Neural cell (in vitro differentiated cells): ENCODE data around the gene CACNA1H.

Source experiments
- CTCF ChIP-seq: fragments of 450-650 bp; IDR thresholded peaks from 2 replicates; pipeline ENCODE4 v1.5.1; 2014; ENCODE audit warnings: antibody characterized with exemption, mild to moderate bottlenecking, moderate library complexity; ENCODE audit not compliant: poor library complexity, severe bottlenecking
- EP300 ChIP-seq: fragments of 450-650 bp; conservative IDR thresholded peaks from 2 replicates; pipeline ENCODE4 v1.6.1; 2014; ENCODE audit warnings: antibody characterized with exemption, mild to moderate bottlenecking, moderate library complexity; ENCODE audit not compliant: poor library complexity, severe bottlenecking
- RAD21 ChIP-seq: fragments of 450-650 bp; conservative IDR thresholded peaks from 2 replicates; pipeline ENCODE4 v1.6.1; 2014; ENCODE audit warnings: antibody characterized with exemption, mild to moderate bottlenecking, moderate library complexity
- REST ChIP-seq: IDR thresholded peaks from 2 replicates; pipeline ENCODE4 v1.6.1; 2012; ENCODE audit warnings: borderline replicate concordance

- no peak for TF ChIP-seq REST
- no peak for TF ChIP-seq EP300
- TF ChIP-seq CTCF, result no peak
- TF ChIP-seq RAD21, result no peak
Measured at GRCh38 chr16:1107731-1108130, 45.2 kb upstream of the CACNA1H start.
